Thyroid gland (tissue), 4 donors: Measurements from ENCODE around the gene ZNF223. TPM values are rescaled to one million over a fixed set of nuclear protein-coding genes. Genes with fewer than 3 reads are reported as not detected.

Experiments
- DNase-seq, 2 donors: peaks; one replicate each; pipeline ENCODE4 v3.0.0-alpha.2; 2019
- H3K27ac ChIP-seq, 3 donors: fragments of 200-600 bp; sonication (generic); 1 replicate in 2 of 3; 2 replicates in 1 of 3; pipeline ENCODE4 v1.5.1; 2016 to 2019; ENCODE audit warnings: mild to moderate bottlenecking in 1 of 3, moderate library complexity in 1 of 3
- H3K27me3 ChIP-seq: fragments of 200-600 bp; sonication (generic); one replicate; pipeline ENCODE4 v1.5.1; 2019
- H3K36me3 ChIP-seq, 2 donors: fragments of 200-600 bp; sonication (generic); one replicate each; pipeline ENCODE4 v1.5.1; 2016 to 2019
- H3K4me1 ChIP-seq, 2 donors: fragments of 200-600 bp; sonication (generic); one replicate each; pipeline ENCODE4 v1.5.1; 2017 to 2019
- H3K4me3 ChIP-seq, 3 donors: fragments of 200-600 bp; sonication (generic); replicated peaks in 1 of 3; 1 replicate in 2 of 3; 2 replicates in 1 of 3; pipeline ENCODE4 v1.5.1; 2016; ENCODE audit warnings: mild to moderate bottlenecking in 1 of 3
- H3K9me3 ChIP-seq: fragments of 200-600 bp; sonication (generic); one replicate; pipeline ENCODE4 v1.5.1; 2017
- CTCF ChIP-seq, 6 experiments: fragments of 200-600 bp in 3 of 6; fragments of 450-650 bp in 3 of 6; sonication (generic) in 3 of 6; IDR thresholded peaks; one replicate each; pipeline ENCODE4 v1.5.1; 2016 to 2019; ENCODE audit warnings: antibody characterized with exemption in 6 of 6, mild to moderate bottlenecking in 2 of 6, inconsistent platforms in 1 of 6, moderate library complexity in 1 of 6
- POLR2A ChIP-seq, 2 donors: fragments of 450-650 bp; IDR thresholded peaks; one replicate each; pipeline ENCODE4 v1.6.1; 2017; ENCODE audit warnings: antibody characterized with exemption in 2 of 2, mild to moderate bottlenecking in 2 of 2, moderate library complexity in 1 of 2
- WGBS, 2 donors: methylation state at CpG; one replicate each; pipeline ENCODE4 v1.1.5; 2017; 5-methylcytosine and 5-hydroxymethylcytosine counted together
- intact Hi-C: fragments of 100-400 bp; cut with DNase I; formaldehyde crosslinking; loops from one replicate; pipeline ENCODE4 v1.15.1; 2023
- small RNA-seq: library from RNA; depleted of rRNA; stranded (forward); fragments of <200 nt; gene quantifications from one replicate; pipeline ENCODE3, GENCODE V24; 2016
- total RNA-seq, 4 donors: library from RNA; depleted of rRNA; stranded (reverse); fragments of >200 nt; gene quantifications; one replicate each; pipeline ENCODE4 v1.2.3, GENCODE V29; 2016

The ZNF223 gene
- total RNA-seq, 4 donors from 2014 or later = 5.1 to 10.6 (median 10.0) TPM

- intact Hi-C loops = loop anchor here (10.0 kb wide), 1 partner anchor 53 kb away; the partner anchor contains the start of gene ZNF226
- Histone ChIP-seq H3K9me3 (no peaks in the 10 kb centered on the region), H3K27ac (no peak overlapping the region)
Observed at GRCh38 chr19:44111910-44112463, 60.2 kb downstream of the ZNF223 start.

GRCh38 chr19:44112802-44113137 lies 60.9 kb downstream of the ZNF223 start:
- H3K9me3 ChIP-seq = no peaks in the 10 kb centered on the region
- H3K27me3 ChIP-seq = no peaks in the 10 kb centered on the region
- H3K4me1 ChIP-seq = peaks cover 13 to 18% of the 10 kb centered on the region in 2 donors
- H3K27ac ChIP-seq = peak overlapping the region in 2 of 3 donors; percentile 8 to 34
- intact Hi-C loops = loop anchor here (10.0 kb wide), 1 partner anchor 52 kb away; the partner anchor contains the start of gene ZNF226
- 0 to 4% methylated on average over 11 of the region's 11 CpGs for WGBS, 2 donors
- TF ChIP-seq POLR2A (IDR thresholded peaks at IDR 0.05) (no peak), CTCF (IDR thresholded peaks at IDR 0.05) (no peak)
- DNase-seq = no peak
- H3K4me3 ChIP-seq = peak overlapping the region; percentile 27 to 55 (median 50)
- peaks cover 0 to 7% of the 10 kb centered on the region in 2 donors for H3K36me3 ChIP-seq

More at GRCh38 chr19:44111910-44112463, 60.2 kb downstream of the ZNF223 start:
- Histone ChIP-seq H3K36me3 (peaks cover 4 to 7% of the 10 kb centered on the region in 2 donors), H3K27me3 (no peaks in the 10 kb centered on the region), H3K4me3 (peak overlapping the region in 1 of 3 donors; percentile 55), H3K4me1 (peaks cover 13 to 18% of the 10 kb centered on the region in 2 donors)
- 17 to 18% methylated on average over 17 of the region's 17 CpGs for WGBS, 2 donors
- DNase-seq = peak; percentile 1 to 12
- TF ChIP-seq CTCF (IDR thresholded peaks at IDR 0.05) (no peak), POLR2A (IDR thresholded peaks at IDR 0.05) (no peak)

GRCh38 chr19:44113138-44113783 lies 61.4 kb downstream of the ZNF223 start, which contains the start of gene ZNF225:
Gene ZNF225, plus strand, starts transcription at chr19:44113399. Its CDS starts 2,429 bp downstream, at chr19:44115828.
- no peaks in the 10 kb centered on the region for H3K27me3 ChIP-seq
- peak within 1 kb of the TSS; percentile 36 to 55 (median 50) for H3K4me3 ChIP-seq
- intact Hi-C loops = loop anchor here (10.0 kb wide), 1 partner anchor 52 kb away; the partner anchor contains the start of gene ZNF226
- peaks cover 13 to 18% of the 10 kb centered on the region in 2 donors for H3K4me1 ChIP-seq
- WGBS, 2 donors = 0 to 1% methylated on average over 18 to 44 of the region's 44 CpGs
- peaks cover 4 to 12% of the 10 kb centered on the region in 2 donors for H3K36me3 ChIP-seq
- no peaks in the 10 kb centered on the region for H3K9me3 ChIP-seq
- H3K27ac ChIP-seq = peak within 1 kb of the TSS; percentile 34 to 54 (median 40)
- DNase-seq = peak; percentile 96
- peak in 1 of 6 experiments; percentile 23 for TF ChIP-seq CTCF (IDR thresholded peaks at IDR 0.05)
- TF ChIP-seq POLR2A (IDR thresholded peaks at IDR 0.05) = peak in 1 of 2 donors; percentile 45

GRCh38 chr19:44113784-44114390 lies 62.1 kb downstream of the ZNF223 start:
- no peaks in the 10 kb centered on the region for H3K9me3 ChIP-seq
- TF ChIP-seq POLR2A (IDR thresholded peaks at IDR 0.05) (no peak), CTCF (IDR thresholded peaks at IDR 0.05) (no peak)
- 5 to 7% methylated on average over 16 to 18 of the region's 18 CpGs for WGBS, 2 donors
- peaks cover 13 to 18% of the 10 kb centered on the region in 2 donors for H3K4me1 ChIP-seq
- intact Hi-C loops = loop anchor here (10.0 kb wide), 1 partner anchor 51 kb away; the partner anchor contains the start of gene ZNF226
- peak; percentile 1 to 11 for DNase-seq
- peak overlapping the region; percentile 36 to 55 (median 50) for H3K4me3 ChIP-seq
- peak overlapping the region in 2 of 3 donors; percentile 25 to 54 for H3K27ac ChIP-seq
- H3K36me3 ChIP-seq = peaks cover 9 to 18% of the 10 kb centered on the region in 2 donors
- no peaks in the 10 kb centered on the region for H3K27me3 ChIP-seq

Small RNA genes lying within 50 kb of the gene (small RNA-seq; reads per million reads assigned to genes)
- not detected for gene RNU6-902P

Other genes with a start within 250 kb of the ZNF223 start
- 1 to 10 TPM; 1.6 to 7.6 (median 2.5) TPM for gene LYPD5, start 249.6 kb upstream of the ZNF223 start, total RNA-seq
- gene ZNF283, start 224.7 kb upstream of the ZNF223 start, total RNA-seq = 10 to 100 TPM in 3 of 4 donors, 1 to 10 TPM in 1; 9.9 to 29.1 (median 18.9) TPM
- 1 to 10 TPM in 3 of 4 donors, under 1 TPM in 1; 0.89 to 2.5 (median 2.0) TPM for gene ZNF404, start 168.1 kb upstream of the ZNF223 start, total RNA-seq
- gene ZNF45, start 116.8 kb upstream of the ZNF223 start, total RNA-seq = 10 to 100 TPM; 17.4 to 19.7 (median 18.3) TPM
- gene ZNF221, start 100.8 kb upstream of the ZNF223 start, total RNA-seq = 10 to 100 TPM in 2 of 4 donors, 1 to 10 TPM in 2; 5.9 to 17.2 (median 9.9) TPM
- gene ZNF155, start 67.8 kb upstream of the ZNF223 start, total RNA-seq = 10 to 100 TPM in 3 of 4 donors, 1 to 10 TPM in 1; 8.7 to 20.8 (median 16.0) TPM
- gene ZNF230, start 49.1 kb upstream of the ZNF223 start, total RNA-seq = 1 to 10 TPM; 4.6 to 8.0 (median 5.2) TPM
- gene ZNF222, start 26.7 kb upstream of the ZNF223 start, total RNA-seq = 1 to 10 TPM; 3.3 to 7.0 (median 5.0) TPM
- 1 to 10 TPM; 2.6 to 4.9 (median 2.8) TPM for gene ZNF284, start 20.1 kb downstream of the ZNF223 start, total RNA-seq
- gene ZNF224, start 42.3 kb downstream of the ZNF223 start, total RNA-seq = 10 to 100 TPM; 31.9 to 47.4 (median 36.7) TPM
- 1 to 10 TPM; 4.0 to 8.3 (median 6.3) TPM for gene ZNF225, start 61.4 kb downstream of the ZNF223 start, total RNA-seq
- gene ZNF234, start 89.5 kb downstream of the ZNF223 start, total RNA-seq = 10 to 100 TPM in 3 of 4 donors, 1 to 10 TPM in 1; 8.1 to 12.7 (median 11.3) TPM
- gene ZNF226, start 113.1 kb downstream of the ZNF223 start, total RNA-seq = 10 to 100 TPM; 19.3 to 50.0 (median 37.8) TPM
- gene ZNF227, start 160.5 kb downstream of the ZNF223 start, total RNA-seq = 10 to 100 TPM; 12.4 to 44.7 (median 18.4) TPM
- 1 to 10 TPM in 2 of 4 donors, under 1 TPM in 2; 0.54 to 2.3 (median 0.93) TPM for gene ZNF233, start 207.8 kb downstream of the ZNF223 start, total RNA-seq